Right forelimb (tissue), 1 donor: ENCODE measurements around the gene NXPE2.
"Not testable (repeated sequence)": the region's sequence is repeated elsewhere in the genome, so short reads cannot be mapped to it uniquely, and the experiment has no call there.

Experiments
- DNase-seq: peaks from one replicate; pipeline ENCODE4 v3.0.0-alpha.2; 2018

Gene NXPE2

DNA sequence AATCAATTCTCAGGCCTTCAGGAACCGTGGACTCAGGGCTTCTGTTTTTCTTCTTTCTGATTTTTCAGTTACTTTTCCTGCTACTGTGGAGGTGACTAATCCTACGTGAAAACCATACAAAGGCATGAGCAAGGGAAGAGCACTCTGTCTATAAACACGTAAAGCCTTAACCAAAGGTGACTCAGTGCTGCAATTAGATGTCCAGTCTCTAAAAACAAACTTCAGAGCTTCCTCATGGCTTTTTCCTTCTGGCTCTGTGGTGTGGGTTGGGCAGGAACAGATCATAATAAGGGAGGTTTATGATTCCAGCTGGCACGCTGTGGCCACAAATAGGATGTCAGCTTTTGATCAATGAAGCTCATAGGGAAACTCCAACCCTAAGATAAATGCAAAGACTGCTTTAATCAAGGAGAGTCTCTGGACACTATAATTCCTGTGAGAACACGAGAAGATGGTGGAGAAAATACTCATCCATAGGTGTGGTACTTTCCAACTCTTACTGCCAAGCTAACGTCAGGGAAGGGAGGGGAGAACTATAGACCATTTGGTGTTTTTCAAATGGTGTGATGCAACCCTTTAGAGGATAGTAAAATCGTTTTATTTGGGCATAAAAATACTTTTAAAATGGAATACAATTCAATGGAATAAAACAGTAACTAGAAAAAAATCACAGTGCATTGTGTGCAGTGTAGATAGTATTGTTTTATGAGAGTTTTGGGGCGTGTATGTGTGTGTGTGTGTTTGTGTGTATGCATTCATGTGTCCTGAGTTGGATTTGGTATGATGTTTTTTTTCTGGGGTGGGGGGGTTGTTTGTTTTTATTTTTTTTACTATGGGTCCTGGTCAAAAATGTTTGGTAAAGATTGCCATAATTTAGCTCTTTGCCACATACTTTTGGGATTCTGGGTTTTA, at the start of gene NXPE2:
NXPE2 (plus strand) TSS at position 403 of the 912 bp plus-strand sequence; CDS start at position 452, 49 bp downstream.
- DNase-seq, result no peak

- DNase-seq, result not testable (repeated sequence)
These were observed 46.8 kb upstream of the NXPE2 start for GRCh38 chr11:114631445-114631965.

DNA sequence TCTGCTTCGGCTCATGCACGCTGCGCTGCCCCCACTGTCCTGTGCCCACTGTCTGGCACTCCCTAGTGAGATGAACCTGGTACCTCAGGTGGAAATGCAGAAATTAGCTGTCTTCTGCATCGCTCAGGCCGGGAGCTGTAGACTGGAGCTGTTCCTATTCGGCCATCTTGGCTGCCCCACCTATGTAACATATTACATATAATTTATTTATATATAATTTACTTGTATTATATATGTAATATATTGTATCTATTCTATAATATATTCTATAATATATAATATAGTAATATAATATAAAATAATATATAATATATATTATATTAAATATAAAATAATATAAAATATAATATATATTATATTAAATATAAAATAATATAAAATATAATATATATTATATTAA, 38.9 kb upstream of the NXPE2 start:
- DNase-seq, result not testable (repeated sequence)

GRCh38 chr11:114650661-114651060, 27.7 kb upstream of the NXPE2 start:
- DNase-seq, result no peak

GRCh38 chr11:114651145-114651718, 27.1 kb upstream of the NXPE2 start:
- DNase-seq, result no peak

- no peak for DNase-seq
These were observed 25.2 kb upstream of the NXPE2 start for GRCh38 chr11:114653148-114653547.

GRCh38 chr11:114664641-114665040, 13.7 kb upstream of the NXPE2 start:
- no peak for DNase-seq

DNA sequence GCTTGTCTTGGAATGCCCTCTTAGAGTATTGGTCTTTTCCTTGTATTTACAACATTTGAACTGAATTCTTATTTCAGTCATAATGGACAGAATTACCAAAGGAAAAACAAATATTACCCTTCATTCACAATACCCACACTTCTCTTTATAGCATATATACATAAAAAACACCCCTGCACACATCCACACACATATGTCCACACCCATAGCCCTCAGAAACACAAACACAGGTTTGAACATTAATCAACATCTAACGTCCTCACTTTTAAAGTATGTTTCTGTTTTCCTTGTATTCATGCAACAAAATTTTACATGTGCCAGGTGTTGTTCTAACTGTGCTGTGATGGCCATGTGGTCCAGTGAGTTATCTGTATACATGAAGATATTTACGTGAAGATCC, 11.6 kb upstream of the NXPE2 start:
- no peak for DNase-seq

GRCh38 chr11:114668109-114668508, 10.2 kb upstream of the NXPE2 start:
- DNase-seq, result no peak

DNA sequence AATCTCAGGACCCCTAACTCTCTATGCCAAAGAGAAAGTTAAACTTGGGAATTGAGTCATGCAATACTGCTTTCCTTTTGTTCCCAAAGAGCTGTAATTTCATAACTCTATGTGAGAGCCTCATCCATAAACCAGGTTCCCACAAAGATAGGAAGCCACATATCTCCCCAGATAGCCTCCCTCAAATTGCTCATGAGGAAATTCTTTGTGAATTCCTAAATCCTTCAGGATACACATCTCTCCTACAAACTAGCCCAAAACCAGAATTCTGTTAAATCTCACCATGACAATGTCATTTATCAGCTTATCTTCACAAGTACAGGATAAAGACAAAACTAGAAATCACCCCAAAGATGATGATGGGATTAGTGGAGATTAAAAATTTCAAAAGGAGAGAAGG, 4.7 kb upstream of the NXPE2 start:
- DNase-seq, result no peak

DNA sequence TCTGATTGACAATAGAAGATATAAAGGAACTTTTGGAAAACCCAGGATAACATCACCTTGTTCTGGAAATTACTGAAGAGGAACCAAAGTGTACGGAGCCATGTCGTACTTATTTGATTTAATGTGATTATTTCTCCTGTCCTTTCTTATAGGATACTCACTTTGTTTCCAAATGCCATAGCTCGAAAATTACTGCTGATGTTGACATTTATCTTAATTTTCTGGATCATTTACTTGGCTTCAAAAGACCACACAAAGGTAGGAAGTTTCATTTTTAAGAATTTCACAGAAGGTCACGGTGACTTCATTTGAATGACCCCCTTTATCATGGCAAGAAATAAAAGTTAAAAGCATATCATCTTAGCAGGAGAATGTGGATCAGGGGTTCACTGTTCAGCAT, 1.2 kb downstream of the NXPE2 start:
- no peak for DNase-seq

DNA sequence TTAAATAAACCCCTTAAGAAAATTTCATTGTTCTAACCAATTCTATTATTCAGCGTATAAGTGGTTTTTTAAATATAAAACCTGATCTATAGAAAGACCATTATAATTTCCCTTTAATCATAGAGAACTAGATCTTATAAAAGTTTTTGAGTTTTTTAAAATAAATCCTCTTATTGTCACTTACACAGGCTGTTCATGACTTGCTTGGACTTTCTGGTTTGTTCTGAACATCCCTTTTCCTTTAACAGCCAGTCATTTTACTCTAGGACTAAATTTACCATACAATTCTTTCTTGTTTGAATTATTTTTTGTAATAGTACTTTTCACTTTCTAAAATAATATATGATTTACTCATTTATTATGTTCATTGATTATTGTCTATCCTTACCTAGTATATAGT, 4.7 kb downstream of the NXPE2 start:
- DNase-seq, result no peak

DNA sequence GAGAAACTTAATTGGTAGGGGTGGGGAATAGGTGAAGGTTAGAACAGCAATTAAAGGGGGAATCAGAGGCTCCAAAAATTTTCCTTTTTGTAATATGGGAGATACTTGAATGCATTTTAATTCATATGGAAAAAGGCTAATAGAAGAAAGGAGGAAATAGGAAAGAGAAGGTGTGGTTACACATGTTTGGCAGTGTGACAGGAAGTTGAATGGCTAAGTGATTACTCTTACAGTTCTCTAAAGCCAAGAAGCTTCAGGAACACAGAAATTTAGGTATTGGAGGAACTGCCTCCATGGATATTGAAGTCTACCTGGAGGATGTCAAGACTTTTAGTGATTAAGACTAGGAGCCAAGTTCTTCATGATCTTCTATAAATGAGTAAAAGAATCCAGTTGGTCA, 6.3 kb downstream of the NXPE2 start:
- DNase-seq, result no peak

DNA sequence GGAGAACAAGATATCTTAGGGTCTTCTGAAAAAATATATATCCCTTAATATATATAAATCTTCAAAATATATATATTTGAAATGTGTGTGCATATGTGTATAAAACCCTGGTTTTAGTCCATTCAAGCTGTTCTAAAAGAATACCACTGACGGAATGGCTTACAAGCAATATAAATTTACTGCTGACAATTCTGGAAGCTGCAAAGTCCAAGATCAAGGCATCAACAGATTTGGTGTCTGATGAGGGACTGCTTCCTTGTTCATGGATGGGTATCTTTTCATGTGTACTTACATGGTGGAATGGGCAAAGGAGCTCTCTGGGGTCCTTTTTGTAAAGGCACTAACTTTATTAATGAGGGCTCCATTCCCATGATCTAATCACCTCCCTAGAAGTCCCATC, 6.8 kb downstream of the NXPE2 start:
- no peak for DNase-seq

DNA sequence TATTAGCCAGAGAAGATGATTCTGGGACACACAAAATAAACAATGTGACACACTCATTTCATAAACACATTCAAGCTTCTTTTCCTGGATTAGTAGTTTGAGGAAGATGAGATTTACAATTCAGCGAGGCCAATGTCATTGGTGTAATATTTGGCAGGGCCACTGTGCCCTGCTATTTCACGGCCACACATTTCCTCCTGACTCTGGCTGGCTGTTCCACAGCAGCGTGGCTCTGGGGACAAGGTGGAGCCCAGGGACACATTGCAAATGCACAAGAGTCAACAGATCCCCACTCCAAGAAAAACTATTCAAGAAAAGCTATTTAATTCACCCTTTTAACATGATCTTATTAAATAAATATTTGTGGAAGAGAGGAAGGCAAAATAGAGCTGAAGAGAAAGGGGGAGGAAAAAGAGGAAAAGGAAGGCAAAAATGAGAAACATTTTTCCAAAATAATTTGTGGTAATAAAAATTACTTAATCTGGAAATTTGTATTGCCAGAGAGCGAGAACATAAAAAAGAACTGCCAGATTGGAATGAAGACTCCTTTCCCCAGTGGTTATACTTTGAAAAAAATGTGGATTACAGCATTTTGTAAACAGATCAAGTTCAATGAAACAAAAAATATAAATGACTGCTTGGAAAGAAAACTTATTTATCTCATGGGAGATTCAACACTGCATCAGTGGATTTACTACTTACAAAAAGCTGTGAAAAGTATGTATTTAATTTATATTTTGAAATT, 27.1 kb downstream of the NXPE2 start:
- DNase-seq, result no peak

DNA sequence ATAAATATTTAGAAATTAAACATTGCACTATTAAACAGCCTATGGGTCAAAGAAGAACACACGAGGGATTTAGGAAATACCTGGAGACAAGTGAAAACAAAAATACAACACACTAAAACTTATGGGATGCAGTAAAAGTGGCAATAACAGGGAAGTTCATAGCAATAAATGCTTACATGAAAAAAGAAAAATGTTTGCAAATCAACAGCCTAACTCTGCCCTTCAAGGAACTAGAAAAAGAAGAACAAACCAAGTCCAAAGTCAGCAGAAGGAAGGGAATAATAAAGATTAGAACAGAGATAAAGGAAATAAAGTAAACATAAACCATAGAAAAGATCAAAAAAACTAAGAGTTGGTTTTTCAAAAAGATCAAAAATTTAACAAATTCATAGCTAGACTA, 31.6 kb downstream of the NXPE2 start:
- DNase-seq, result no peak

GRCh38 chr11:114713756-114714155, 35.4 kb downstream of the NXPE2 start:
- DNase-seq, result no peak

GRCh38 chr11:114719562-114719961, 41.2 kb downstream of the NXPE2 start:
- DNase-seq, result no peak

- no peak for DNase-seq
These were observed 46.7 kb downstream of the NXPE2 start for GRCh38 chr11:114724916-114725524.

GRCh38 chr11:114725623-114726022, 47.3 kb downstream of the NXPE2 start:
- no peak for DNase-seq

DNA sequence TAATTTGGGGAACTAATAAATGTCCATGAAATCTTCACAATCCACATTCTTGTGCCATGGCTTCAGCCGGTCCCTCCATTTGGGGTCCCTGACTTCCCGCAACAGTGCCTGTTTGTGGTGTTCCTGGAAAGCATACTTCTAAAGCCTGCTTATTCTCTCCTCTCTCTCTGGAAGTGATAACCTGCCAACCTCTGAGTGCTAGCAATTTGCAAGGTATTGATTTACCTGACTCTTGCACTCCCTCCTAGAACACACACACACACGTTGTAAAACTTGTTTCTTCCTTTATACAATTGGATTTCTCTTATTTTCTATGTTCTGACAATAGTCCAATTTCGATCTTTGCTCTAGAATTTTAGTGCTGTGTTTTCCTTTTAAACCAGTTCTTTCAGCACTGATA, 58.5 kb downstream of the NXPE2 start:
- no peak for DNase-seq

- no peak for DNase-seq
These were observed 60.6 kb downstream of the NXPE2 start for GRCh38 chr11:114738954-114739353.

GRCh38 chr11:114745150-114745671, 66.9 kb downstream of the NXPE2 start:
- DNase-seq, result no peak
